ENCODE results near the gene PANK2.
"Not testable (repeated sequence)": the region's sequence is repeated elsewhere in the genome, so short reads cannot be mapped to it uniquely, and the experiment has no call there.

Gene PANK2

DNA sequence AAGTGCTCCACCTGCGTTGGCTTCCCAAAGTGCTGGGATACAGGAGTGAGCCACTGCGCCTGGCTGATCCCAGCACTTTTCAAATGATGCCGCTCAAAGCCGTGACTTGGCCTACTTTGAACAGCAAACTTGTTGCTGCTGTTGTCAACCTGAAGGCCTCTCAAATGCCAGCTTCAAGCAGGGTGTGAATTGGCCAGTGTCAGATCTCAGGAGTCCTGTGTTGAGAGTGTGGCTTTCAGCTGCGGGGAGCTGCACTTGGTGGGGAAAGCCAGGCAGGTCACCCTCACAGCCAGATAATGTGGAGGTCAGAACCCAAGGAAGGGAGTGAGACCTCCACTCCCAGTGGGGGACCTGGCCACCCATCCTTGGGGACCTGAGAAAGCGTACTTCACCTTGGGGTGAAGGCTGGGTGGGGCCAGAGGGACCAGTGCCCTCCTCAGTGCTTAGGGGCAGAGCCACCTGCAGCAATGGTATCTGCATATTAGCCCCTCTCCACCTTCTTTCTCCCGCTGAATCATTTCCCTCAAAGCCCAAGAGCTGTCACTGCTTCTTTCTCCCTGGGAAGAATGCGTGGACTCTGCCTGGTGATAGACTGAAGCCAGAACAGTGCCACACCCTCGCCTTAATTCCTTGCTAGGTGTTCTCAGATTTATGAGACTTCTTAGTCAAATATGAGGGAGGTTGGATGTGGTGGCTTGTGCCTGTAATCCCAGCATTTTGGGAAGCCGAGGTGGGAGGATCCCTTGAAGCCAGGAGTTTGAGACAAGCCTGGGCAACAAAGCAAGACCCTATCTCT lies 19.1 kb upstream of the PANK2 start:
- no peak for DNase-seq (ENCODE audit: low read depth in 2 of 3, low spot score in 1 of 3)

DNA sequence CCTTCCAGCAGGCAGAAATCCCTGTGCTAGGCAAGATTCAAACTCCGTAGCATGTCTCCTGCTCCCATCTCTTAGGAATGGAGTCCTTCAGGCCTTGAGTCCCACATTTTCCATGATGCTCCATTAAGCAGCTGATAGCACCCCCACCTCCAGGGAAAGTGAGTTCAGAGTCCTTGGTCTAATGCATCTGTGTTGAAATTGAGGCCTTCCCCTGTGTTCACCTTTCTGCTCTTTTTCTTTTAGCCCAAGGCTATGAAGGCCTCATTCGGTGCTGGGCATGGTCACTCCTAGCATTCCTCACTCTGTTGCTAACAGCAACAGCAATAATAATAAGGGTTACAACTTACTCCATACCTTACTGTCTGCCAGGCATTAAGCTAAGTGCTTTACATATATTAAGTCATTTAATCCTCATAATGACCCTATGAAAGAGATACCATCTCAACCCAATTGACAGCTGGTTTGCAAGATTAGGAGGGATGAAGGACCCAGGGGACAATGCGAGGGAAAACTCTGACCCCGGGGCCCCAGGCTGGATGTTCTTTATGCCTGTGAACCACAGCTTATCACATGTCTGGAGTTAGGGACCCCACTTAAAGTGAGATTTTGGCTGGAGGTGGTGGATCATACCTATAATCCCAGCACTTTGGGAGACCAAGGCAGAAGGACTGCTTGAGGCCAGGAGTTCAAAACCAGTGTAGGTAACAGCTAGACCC lies 17.5 kb upstream of the PANK2 start:
- DNase-seq (ENCODE audit: low read depth in 2 of 3, low spot score in 1 of 3) = no peak

DNA sequence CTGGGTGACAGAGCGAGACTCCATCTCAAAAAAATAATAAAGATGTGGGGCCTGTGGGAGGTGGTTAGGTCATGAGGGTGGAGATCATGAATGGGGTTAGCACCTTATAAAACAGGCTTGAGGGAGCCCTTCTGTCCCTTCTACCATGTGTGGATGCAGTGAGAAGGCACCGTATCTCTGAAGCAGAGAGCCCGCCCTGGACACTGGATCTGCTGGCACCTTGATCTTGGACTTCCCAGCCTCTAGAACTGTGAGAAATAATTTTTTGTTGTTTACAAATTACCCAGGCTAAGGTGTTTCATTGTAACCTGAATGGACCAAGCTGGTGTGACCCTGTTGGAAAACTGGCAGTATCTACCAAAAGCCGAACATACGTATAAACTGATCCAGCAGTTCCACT lies 15.7 kb upstream of the PANK2 start:
- DNase-seq (ENCODE audit: low read depth in 2 of 3, low spot score in 1 of 3) = no peak

DNA sequence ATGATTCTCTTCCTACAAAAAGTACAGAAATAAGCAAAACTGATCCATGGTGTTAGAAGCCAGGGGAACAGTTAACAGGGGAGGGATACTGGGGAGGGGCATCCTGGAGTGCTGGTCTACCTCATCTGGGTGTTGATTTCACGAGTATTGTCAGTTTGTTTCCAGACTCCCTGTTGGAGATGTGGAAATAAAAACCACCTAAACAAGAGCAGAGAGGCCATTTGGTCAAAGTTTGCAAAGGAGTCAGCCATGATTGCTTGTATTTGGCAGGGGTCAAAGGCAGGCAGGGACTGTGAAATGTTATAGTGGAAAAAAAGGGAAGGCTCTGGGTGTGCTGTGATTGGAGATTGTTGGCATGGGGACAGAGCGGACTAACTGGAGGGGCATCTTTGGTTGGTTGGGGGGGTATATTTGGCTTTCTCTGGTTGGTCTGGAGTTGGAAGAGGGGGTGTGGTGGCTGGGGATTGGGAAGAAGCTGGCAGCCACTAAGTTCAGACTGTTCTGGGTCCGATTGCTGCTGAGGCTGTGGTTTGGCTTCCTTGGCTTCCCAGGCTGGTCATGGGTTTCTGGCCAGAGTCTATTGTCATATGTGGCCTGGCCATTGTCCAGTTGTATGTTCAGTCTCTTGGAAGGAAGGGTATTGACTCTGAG lies 14.9 kb upstream of the PANK2 start:
- DNase-seq (ENCODE audit: low read depth in 2 of 3, low spot score in 1 of 3) = no peak

DNA sequence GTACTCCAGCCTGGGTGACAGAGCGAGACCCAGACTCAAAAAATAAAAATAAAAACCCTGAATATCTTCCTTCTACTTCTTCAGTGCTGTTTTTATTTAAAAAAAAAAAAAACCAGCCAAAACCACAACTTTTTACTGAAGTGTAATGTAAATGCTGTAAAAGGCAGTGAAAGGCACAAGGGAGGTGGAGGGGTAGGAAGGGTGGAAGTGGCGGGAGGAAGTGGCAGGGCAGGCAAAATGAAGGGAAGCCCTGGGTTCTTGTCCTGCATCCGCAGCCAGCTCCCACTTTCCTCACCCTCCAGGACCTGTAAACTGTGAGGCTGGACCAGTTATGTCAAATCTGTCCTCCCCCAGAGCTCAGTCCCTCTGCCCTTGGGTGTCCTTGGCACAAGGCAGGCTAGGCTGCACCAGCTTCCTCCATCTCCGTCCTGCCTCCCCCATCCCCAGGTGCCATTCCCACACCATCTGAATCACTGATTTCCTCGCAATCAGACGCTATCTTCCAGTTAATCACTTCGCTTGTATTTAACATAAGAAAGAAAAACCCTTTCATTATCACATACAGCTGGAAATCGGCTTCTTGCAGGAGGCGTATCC lies 13.7 kb upstream of the PANK2 start:
- no peak for DNase-seq (ENCODE audit: low read depth in 2 of 3, low spot score in 1 of 3)

DNA sequence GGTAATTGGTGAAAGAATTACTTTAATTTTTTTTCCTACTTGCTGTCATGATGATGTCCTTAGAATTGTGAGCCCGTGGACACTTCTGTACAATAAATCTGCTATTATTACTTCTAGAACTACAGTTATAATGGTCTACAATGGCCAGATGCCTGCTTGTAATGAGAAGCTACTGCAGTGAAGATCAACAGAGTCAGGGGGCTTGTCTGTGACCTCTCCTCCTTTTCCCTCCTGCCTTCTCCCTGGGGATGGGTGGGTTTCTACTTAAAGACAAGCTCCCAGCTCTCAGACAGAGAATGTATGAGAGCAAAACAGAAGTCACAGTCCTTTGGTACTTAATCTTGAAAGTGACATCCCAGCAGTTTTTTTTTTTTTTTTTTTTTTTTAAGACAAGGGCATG lies 13.2 kb upstream of the PANK2 start:
- DNase-seq (ENCODE audit: low read depth in 2 of 3, low spot score in 1 of 3) = no peak

DNA sequence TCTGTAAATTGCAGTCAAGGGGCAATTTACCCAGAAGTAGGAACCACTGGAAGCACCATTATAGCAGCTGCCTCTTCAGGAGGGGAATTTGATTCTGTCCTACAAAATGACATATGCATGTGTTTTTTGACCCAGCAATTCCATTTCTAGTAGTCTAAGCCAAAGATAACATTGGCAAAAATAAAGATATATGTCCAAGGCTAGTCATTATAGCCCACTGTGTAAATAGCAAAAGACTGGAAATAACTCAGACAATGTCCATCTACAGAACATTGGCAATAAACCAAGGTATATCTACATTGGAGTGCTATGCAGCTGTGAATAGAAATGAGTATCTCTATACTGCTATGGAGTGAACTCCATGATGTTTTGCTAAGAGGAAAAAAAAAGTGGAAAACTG lies 12.5 kb upstream of the PANK2 start:
- DNase-seq (ENCODE audit: low read depth in 2 of 3, low spot score in 1 of 3) = no peak

DNA sequence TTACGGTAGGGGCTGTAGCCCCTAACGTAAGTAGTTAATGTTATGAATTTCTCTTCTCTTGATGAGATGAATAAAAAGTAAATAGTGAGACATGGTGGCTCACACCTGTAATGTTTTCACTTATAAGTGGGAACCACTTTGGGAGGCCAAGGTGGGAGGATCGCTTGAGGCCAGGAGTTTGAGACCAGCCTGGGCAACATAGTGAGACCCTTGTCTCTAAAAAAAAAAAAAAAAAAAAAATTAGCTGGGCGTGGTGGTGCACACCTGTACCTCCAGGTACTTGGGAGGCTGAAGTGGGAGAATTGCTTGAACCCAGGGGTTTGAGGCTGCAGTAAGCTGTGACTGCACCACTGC lies 10.3 kb upstream of the PANK2 start:
- DNase-seq (ENCODE audit: low read depth in 2 of 3, low spot score in 1 of 3) = not testable (repeated sequence)

DNA sequence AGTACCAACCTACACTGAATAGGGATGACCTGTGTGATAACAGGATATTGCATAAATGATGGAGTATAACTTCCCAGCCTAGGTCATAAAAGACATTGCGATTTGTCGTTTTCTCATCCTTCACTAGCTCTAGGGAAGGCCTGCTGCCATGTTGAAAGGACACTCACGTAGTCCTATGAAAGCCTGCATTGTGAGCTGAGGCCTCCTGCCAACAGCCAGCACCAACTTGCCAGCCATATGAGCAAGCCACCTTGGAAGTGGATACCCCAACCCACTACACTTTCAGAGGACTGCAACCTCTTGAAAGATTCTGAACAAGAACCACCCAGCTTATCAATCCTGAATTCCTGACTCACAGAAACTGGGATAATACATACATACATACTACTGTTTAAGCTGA lies 3.5 kb upstream of the PANK2 start:
- no peak for DNase-seq (ENCODE audit: low read depth in 2 of 3, low spot score in 1 of 3)

DNA sequence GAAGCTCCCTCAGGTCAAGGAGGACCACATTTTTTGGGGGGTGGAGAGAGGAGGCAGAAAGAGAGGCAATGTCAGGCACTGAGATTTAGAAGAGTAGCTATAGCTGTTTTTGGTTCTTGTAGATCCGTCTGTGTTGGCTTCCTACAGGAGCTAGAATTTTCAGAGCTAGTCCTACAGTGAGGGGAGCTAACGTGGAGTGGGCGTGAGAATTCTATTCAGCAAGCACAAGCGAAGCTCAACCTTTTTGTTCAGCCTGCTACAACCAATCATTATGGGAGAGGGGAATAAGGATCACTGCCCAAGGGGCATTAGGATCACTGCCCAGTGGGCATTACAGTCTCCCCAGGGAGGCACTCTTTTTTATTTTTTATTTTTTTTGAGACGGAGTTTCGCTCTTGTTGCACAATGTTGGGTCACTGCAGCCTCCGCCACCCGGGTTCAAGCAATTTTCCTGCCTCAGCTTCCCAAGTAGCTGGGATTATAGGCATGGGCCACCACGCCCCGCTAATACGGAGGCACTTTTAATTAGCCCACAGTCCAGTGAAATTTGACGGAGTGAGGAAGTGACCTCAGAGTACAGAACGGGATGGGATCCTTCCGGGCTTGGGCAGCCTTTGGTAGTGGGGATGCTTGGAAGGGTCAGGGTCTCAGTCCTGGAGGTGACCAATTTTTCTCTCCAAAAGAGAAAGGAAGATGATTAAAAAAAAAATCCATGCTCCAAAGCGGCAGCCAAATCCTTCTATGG lies 1.1 kb upstream of the PANK2 start:
- no peak for DNase-seq (ENCODE audit: low read depth in 2 of 3, low spot score in 1 of 3)

DNA sequence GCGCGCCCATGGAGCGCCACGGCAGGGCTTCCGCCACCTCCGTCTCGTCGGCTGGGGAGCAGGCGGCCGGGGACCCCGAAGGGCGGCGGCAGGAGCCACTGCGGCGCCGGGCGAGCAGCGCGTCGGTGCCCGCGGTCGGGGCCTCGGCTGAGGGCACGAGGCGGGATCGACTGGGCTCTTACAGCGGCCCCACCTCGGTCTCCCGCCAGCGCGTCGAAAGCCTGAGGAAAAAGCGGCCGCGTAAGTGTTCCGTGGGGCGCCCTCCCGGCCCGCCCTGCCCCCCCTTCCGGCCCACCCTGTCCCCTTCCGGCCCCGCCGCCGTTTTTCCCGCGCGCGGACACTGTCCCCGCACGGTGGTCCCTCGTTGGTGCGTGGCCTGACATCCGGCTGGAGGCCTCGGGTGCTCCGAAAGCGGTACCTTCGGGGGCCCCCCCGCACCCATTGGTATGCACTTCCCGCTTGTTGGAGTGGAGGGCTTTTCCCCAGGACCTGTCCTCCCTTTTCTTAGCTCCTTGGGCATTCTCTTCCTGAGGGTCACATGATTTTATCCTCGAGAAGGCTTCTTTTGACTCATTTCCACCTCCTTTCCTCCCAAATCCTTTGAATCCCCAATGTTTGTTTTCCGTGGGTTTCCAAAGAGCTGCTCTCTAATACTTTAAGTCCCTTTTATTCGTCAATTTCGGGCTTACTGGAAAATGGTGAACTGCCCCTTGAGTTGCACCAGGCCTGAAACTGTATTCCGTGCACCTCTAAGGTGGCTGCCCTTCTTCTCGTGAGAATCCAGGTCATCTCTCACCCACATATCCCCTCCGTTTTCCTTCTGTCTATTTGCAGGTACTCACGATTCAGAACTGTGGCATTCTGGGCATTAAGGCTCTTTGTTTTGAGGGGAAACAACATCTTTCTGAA lies 556 bp downstream of the PANK2 start:
- peak in 1 of 3 donors; percentile 41 for DNase-seq (ENCODE audit: low read depth in 2 of 3, low spot score in 1 of 3)

DNA sequence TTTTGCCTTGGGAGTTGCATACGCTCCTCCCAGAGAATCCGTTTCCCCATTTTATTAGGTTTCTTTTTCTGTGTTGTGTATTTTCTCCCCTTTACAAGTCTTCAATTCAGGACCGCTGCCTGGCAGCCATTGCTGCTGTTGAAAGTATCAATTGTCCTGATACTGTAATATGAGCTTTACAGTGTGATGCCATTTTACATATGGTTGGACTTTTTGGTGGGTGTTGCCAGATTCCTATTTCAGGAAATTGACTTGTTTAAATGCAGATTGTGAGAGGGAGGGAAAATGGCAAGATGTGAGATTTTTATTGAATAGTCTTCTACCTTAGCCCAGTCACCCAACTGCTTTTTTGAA lies 1.2 kb downstream of the PANK2 start:
- no peak for DNase-seq (ENCODE audit: low read depth in 2 of 3, low spot score in 1 of 3)

DNA sequence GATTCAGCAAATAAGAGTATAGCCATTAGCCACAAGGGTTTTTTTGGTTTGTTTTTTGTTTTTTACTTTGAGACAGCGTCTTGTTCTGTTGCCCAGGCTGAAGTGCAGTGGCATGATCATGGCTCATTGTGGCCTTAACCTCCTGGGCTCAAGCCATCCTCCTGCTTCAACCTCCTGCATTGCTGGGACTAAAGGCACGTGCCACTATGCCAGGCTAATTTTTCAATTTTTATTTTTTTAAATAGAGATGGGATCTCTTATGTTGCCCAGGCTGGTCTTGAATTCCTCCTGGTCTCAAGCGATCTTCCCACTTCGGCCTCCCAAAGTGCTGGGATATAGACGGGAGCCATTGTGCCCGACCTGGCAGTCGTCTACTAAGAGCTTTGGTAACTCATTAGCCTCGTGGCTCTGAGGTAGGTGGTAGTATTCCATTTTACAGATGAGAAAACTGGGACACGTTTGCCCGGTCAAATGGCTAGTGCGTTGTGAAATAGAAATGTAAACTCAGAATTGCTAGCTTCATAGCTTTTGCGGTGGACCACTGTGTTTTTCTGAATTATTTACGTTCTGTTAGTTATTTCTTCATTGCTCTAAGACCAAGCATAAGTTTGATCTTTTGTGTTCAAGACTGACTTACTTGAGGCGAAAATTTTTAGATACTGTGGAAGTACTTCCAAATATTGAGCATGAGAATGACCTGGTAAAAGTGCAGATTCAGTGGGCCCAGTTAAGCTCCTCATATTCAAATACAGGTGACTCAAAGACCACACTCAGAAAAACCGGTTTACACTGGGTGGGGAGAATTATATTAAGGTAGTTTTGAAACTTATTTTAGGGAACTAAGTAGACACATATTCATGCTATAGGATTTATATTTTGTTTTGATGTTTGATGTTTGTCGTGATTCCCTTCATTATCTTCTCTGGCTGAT lies 2.1 kb downstream of the PANK2 start:
- no peak for DNase-seq (ENCODE audit: low read depth in 2 of 3, low spot score in 1 of 3)

DNA sequence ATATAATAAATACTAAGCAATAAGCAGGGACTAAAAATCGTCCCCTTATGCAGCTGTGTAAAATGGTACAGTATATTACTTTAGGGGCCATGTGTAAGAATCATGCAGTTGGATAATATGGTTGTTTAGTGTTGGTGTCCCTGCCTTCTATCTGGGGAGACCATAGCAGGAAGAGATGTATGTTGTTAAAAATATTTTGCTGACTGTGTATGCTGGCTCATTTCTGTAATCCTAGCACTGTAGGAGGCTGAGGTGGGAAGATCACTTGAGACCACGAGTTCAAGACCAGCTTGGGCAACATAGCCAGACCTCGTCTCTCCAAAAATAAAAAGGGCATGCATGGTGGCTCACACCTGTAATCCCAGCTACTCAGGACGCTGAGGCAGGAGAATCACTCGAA lies 5.6 kb downstream of the PANK2 start:
- DNase-seq (ENCODE audit: low read depth in 2 of 3, low spot score in 1 of 3) = no peak

DNA sequence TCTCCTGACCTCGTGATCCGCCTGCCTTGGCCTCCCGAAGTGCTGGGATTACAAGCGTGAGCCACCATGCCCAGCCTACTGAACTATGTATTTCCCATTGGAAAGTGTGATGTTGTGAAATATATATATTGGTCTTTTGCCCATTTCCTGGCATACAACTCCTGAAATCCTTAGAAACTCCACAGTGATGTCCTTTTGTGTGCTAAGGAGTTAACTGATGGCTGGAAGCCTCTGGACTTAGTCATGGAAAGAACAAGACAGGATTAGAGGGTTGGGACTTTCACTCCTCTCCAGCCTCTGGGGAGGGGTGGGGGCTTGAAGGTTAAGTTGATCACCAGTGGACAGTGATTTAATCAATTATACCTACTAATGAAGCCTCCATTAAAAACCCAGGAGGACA lies 7.1 kb downstream of the PANK2 start:
- no peak for DNase-seq (ENCODE audit: low read depth in 2 of 3, low spot score in 1 of 3)

DNA sequence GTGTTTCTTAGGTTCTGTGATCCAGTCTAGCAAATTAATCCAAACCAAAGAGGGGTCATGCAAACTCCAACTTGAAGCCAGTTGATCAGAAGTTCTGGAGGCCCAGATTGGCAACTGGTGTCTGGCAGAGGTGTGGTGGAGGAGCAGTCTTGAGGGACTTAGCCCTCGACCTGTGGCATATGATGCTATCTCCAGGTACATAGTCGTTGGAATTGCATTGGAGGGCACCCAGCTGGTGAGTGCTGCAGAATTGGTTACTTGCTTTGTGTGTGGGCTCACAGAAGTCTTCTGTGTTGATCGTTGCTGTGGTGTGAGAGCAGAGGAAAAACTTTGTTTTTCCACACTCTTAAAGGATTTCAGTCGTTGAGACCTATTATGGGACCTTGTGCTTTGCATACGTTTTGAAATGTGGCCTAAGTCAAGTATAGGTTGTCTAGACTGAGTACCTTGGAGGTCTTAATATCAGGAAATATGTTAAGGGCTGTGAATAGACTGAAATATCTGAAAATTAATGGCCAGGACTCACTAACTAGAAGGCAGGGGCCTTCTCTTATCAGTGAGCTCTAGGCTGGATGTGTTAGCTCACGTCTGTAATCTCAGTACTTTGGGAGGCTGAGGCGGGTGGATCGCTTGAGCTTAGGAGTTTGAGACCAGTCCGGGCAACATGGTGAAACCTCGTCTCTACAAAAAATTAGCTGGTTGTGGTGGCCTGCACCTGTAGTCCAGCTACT lies 7.8 kb downstream of the PANK2 start:
- no peak for DNase-seq (ENCODE audit: low read depth in 2 of 3, low spot score in 1 of 3)

DNA sequence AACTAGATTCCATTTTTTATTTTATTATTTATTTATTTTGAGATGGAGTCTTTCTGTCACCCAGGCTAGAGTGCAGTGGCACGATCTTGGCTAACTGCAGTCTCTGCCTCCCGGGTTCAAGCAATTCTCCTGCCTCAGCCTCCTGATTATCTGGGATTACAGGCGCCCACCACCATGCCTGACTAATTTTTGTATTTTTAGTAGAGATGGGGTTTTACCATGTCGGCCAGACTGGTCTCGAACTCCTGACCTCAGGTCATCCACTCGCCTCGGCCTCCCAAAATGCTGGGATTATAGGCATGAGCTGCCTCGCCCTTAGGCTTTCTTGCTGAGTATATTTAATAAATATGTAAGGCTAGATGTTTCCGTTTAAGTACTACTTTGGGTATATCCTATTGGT lies 9.0 kb downstream of the PANK2 start:
- DNase-seq (ENCODE audit: low read depth in 2 of 3, low spot score in 1 of 3) = not testable (repeated sequence)

DNA sequence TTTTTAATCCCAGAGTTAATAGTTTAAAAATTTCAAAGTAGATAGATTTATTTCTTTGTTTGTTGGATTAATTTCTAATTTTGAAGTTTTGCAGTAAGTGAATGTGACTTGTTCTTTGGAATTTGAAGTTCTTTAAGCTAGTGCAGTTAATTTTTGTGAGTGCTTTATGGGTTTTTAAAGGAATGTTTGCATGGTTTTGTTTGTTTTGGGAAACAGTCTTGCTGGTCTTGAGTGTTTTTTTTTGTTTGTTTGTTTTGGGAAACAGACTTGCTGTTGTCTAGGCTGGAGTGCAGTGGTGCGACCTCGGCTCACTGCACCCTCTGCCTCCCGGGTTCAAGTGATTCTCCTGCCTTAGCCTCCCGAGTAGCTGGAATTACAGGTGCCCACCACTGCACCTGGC lies 9.5 kb downstream of the PANK2 start:
- no peak for DNase-seq (ENCODE audit: low read depth in 2 of 3, low spot score in 1 of 3)

DNA sequence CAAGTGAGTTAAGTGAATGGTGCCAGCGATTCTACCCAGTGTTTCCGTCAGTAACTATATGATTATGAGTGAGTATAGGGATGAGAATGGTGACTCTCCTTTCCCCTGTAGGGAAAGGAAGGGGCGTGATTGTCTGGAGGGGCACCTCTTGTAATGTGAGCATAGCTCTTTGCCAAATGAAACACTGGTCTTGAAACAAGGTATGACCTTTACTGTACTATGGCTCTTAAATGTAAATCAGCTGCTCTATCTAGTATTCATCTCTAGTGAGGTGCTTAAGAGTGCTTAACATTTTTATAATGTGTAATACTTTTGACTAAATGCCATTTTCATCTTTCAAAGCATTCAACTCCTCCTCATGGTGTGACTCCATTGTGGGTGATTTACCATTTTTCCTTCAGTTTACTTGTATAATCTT lies 11.0 kb downstream of the PANK2 start:
- DNase-seq (ENCODE audit: low read depth in 2 of 3, low spot score in 1 of 3) = no peak

Measured in stimulated activated CD4-positive, alpha-beta T cell treated with anti-CD3 and anti-CD28 coated beads, Interleukin-12 subunit alpha, Interleukin-12 subunit beta, amount 100 ng/mL, for 48 hours (primary cell).